Measurements from ENCODE around the gene ARHGAP30. TPM values are rescaled to one million over a fixed set of nuclear protein-coding genes. Genes with fewer than 3 reads are reported as not detected.

Gene ARHGAP30
- total and polyA plus RNA-seq, 2 of the 8 experiments (the other 6 are each of a cell fraction or from before 2014, with no cell fraction given), result 0.27 to 0.39 TPM

- H4K5ac ChIP-seq (ENCODE audit: insufficient read length, low read depth, low read length), result peak overlapping the region; percentile 21
- no peaks in the 10 kb centered on the region for H4K20me1 ChIP-seq (replicated peaks in 1 of 2; ENCODE audit: control insufficient read depth in 1 of 2, insufficient read depth in 2 of 2, low read length in 2 of 2)
- H3K4me2 ChIP-seq (ENCODE audit: insufficient read depth in 1 of 2, low read depth in 2 of 2, low read length in 2 of 2), result peak overlapping the region; percentile 85 to 100
- peaks cover 0 to 4% (median 1%) of the 10 kb centered on the region in 4 experiments; a peak in 2 of 7 replicates for H3K4me1 ChIP-seq (replicated peaks in 1 of 4; ENCODE audit: control insufficient read depth in 3 of 4, insufficient read depth in 4 of 4, low read length in 3 of 4)
- TF ChIP-seq POLR2AphosphoS5 (IDR thresholded peaks at IDR 0.05; ENCODE audit: low read depth, low read length) (0 out of 2 replicates have a peak, but pooled peaks have one; percentile 32), CHD1 (IDR thresholded peaks at IDR 0.05; ENCODE audit: low read depth, low read length) (no peak), BRCA1 (IDR thresholded peaks at IDR 0.05; ENCODE audit: low read depth, low read length) (no peak), CTCF (IDR thresholded peaks at IDR 0.05; ENCODE audit: control extremely low read depth in 1 of 3, insufficient read depth in 1 of 3, low read depth in 1 of 3, low read length in 3 of 3) (no peak), EGR1 (IDR thresholded peaks at IDR 0.05; ENCODE audit: borderline replicate concordance, low read depth, low read length) (no peak), TBP (IDR thresholded peaks at IDR 0.05; ENCODE audit: low read depth, low read length) (no peak), JUN (IDR thresholded peaks at IDR 0.05; ENCODE audit: low read depth, low read length) (no peak), E2F6 (IDR thresholded peaks at IDR 0.05) (no peak)
- no peak overlapping the region for H2AFZ ChIP-seq (ENCODE audit: low read length)
- H3K9me3 ChIP-seq (ENCODE audit: insufficient read depth in 2 of 2, low read depth in 1 of 2, low read length in 1 of 2), result peaks cover 0 to 12% of the 10 kb centered on the region in 2 experiments; a peak in 1 of 4 replicates
- no peak overlapping the region for H2BK20ac ChIP-seq (ENCODE audit: low read length)
- DNase-seq (ENCODE audit: low read depth in 1 of 2, low spot score in 2 of 2) (no peak), FAIRE-seq (no peak)
- H2AK5ac ChIP-seq (ENCODE audit: low read depth, low read length), result no peak overlapping the region
- H3K23me2 ChIP-seq (ENCODE audit: low read depth, low read length), result peaks cover 7% of the 10 kb centered on the region
- POLR2A ChIA-PET (ENCODE audit: partially characterized antibody), result interaction anchor here (0.6 to 4.0 kb wide), 21 partner anchors 8 to 372 kb away, joined by 3 to 28 read pairs (median 6); partner anchors contain the start of genes ARHGAP30, DEDD, F11R and KLHDC9
- H3K56ac ChIP-seq (replicated peaks; ENCODE audit: insufficient read length, low read depth, low read length), result no peak overlapping the region
- peak overlapping the region; percentile 9 for H4K91ac ChIP-seq (replicated peaks; ENCODE audit: insufficient read length, low read length)
- no peak overlapping the region for H3K23ac ChIP-seq (ENCODE audit: insufficient read length)
- no peak overlapping the region for H3K4ac ChIP-seq (replicated peaks; ENCODE audit: insufficient read length, low read depth, low read length)
- no peak overlapping the region; the same call in 1 of the 2 replicates for H2BK5ac ChIP-seq (ENCODE audit: low read depth, low read length)
- peak overlapping the region; percentile 97 for H3K27ac ChIP-seq (ENCODE audit: low read depth, low read length)
- H3K27me3 ChIP-seq (replicated peaks in 1 of 4; ENCODE audit: control insufficient read depth in 3 of 4, extremely low read depth in 1 of 4, insufficient read depth in 3 of 4, low read length in 3 of 4), result peaks cover 0 to 17% (median 8%) of the 10 kb centered on the region in 4 experiments; a peak in 6 of 7 replicates
- peak overlapping the region; percentile 75 to 98 (median 87); a peak in 7 of 8 replicates for H3K4me3 ChIP-seq (ENCODE audit: extremely low read depth in 1 of 4, insufficient read depth in 2 of 4, low read depth in 3 of 4, low read length in 4 of 4)
- H3K14ac ChIP-seq (ENCODE audit: insufficient read length), result no peak overlapping the region
- H3K9ac ChIP-seq (replicated peaks in 1 of 4; ENCODE audit: extremely low read depth in 1 of 4, low read depth in 3 of 4, low read length in 3 of 4), result peak overlapping the region in 2 of 4 experiments; percentile 92 to 100; a peak in 2 of 7 replicates
- peaks cover 9 to 14% (median 11%) of the 10 kb centered on the region in 4 experiments; a peak in 5 of 8 replicates for H3K36me3 ChIP-seq (ENCODE audit: control insufficient read depth in 2 of 4, insufficient read depth in 4 of 4, low read length in 3 of 4)
- no peak overlapping the region for H2BK120ac ChIP-seq (replicated peaks; ENCODE audit: low read depth, low read length)
- no peak overlapping the region for H2BK15ac ChIP-seq (ENCODE audit: low read length)
- WGBS, 2 experiments (ENCODE audit: extremely low coverage in 1 of 2, insufficient coverage in 1 of 2, insufficient read length in 1 of 2, insufficient replicate concordance in 2 of 2, low coverage in 1 of 2, low lambda C conversion rate in 2 of 2, missing lambda C conversion rate in 1 of 2), result 85% methylated on average over 2 of the region's 2 CpGs; no CpG with 5 or more reads in 1 of the 2 experiments
- H4K8ac ChIP-seq (ENCODE audit: extremely low read depth, insufficient read depth, low read length), result no peak overlapping the region
- CTCF ChIA-PET (ENCODE audit: partially characterized antibody), result interaction anchor here (0.7 to 4.1 kb wide), 10 partner anchors 8 to 243 kb away, joined by 3 to 26 read pairs (median 5); partner anchors contain the start of gene KLHDC9
- peaks cover 7% of the 10 kb centered on the region for H3K79me1 ChIP-seq (ENCODE audit: low read depth, low read length)
- no peak overlapping the region for H3K18ac ChIP-seq (ENCODE audit: extremely low read depth, low read length)
- H2BK12ac ChIP-seq (ENCODE audit: low read depth, low read length), result no peak overlapping the region; the same call in 1 of the 2 replicates
- H3K79me2 ChIP-seq (ENCODE audit: control insufficient read depth in 1 of 2, insufficient read depth in 2 of 2, low read length in 2 of 2), result peaks cover 0 to 20% of the 10 kb centered on the region in 2 experiments; a peak in 2 of 4 replicates
Observed at GRCh38 chr1:161046605-161047228, 23.0 kb downstream of the ARHGAP30 start.

All from H1 (cell line).